Tibial nerve (tissue), 4 donors: ENCODE measurements around the gene KIF13A.

Experiments used
- CTCF ChIP-seq, 5 experiments: fragments of 200-600 bp in 3 of 5; fragments of 450-650 bp in 2 of 5; sonication (generic) in 3 of 5; IDR thresholded peaks; one replicate each; pipeline ENCODE4 v1.5.1; 2016 to 2019; ENCODE audit warnings: antibody characterized with exemption in 5 of 5, mild to moderate bottlenecking in 3 of 5, moderate library complexity in 2 of 5
- EP300 ChIP-seq, 2 donors: sonication (generic); formaldehyde crosslinking; IDR thresholded peaks; one replicate each; pipeline ENCODE4 v1.6.1; 2017; ENCODE audit warnings: antibody characterized with exemption in 2 of 2, mild to moderate bottlenecking in 1 of 2

GRCh38 chr6:17945111-17945510, 42.3 kb downstream of the KIF13A start:
- TF ChIP-seq CTCF (IDR thresholded peaks at IDR 0.05) (no peak), EP300 (IDR thresholded peaks at IDR 0.05) (no peak)
